Cardiac muscle cell (in vitro differentiated cells and primary cell): ENCODE data around the gene ATP8B3. TPM values are rescaled to one million over a fixed set of nuclear protein-coding genes. Genes with fewer than 3 reads are reported as not detected.

Source experiments
- DNase-seq, 2 donors: peaks; one replicate each; pipeline versions ENCODE4 v3.0.0 to v3.0.0-alpha.2; 2010 to 2017; ENCODE audit warnings: low read depth in 1 of 2, low spot score in 1 of 2
- H3K27ac ChIP-seq: fragments of 200-600 bp; sonication (generic); 2 replicates; pipeline ENCODE4 v1.5.1; 2016
- H3K27me3 ChIP-seq: fragments of 200-600 bp; sonication (generic); 2 replicates; pipeline ENCODE4 v1.6.0; 2016; ENCODE audit warnings: control low read depth
- H3K36me3 ChIP-seq: fragments of 200-600 bp; sonication (generic); 2 replicates; pipeline ENCODE4 v1.5.1; 2016; ENCODE audit warnings: control low read depth
- H3K4me1 ChIP-seq: fragments of 200-600 bp; sonication (generic); 2 replicates; pipeline ENCODE4 v1.8.1; 2017; ENCODE audit warnings: low read depth, mild to moderate bottlenecking, mixed run types
- H3K4me3 ChIP-seq: fragments of 200-600 bp; sonication (generic); 2 replicates; pipeline ENCODE4 v1.5.1; 2016; ENCODE audit warnings: mild to moderate bottlenecking
- H3K9me3 ChIP-seq: fragments of 200-600 bp; sonication (generic); 2 replicates; pipeline ENCODE4 v1.5.1; 2017; ENCODE audit warnings: low read depth, mild to moderate bottlenecking, control low read depth
- polyA plus RNA-seq: library from polyadenylated mRNA; unstranded; fragments of >200 nt; fragmentation: Nextera tagmentation; extraction: Ambion mirVana; gene quantifications from 2 replicates; pipeline ENCODE4 v1.2.1, GENCODE V29; 2016
- total RNA-seq: library from RNA; depleted of rRNA; stranded (reverse); fragments of >200 nt; gene quantifications from 2 replicates; pipeline ENCODE4 v1.2.3, GENCODE V29; 2016
- TF ChIP-seq, protein P1 (sequence below): IDR thresholded peaks from 2 replicates; pipeline ENCODE4 v1.5.1; 2012; ENCODE audit warnings: low read depth, mild to moderate bottlenecking, low read length

The ATP8B3 gene
- total and polyA plus RNA-seq, 2 experiments from 2014 or later: 3.0 to 8.6 TPM

DNA sequence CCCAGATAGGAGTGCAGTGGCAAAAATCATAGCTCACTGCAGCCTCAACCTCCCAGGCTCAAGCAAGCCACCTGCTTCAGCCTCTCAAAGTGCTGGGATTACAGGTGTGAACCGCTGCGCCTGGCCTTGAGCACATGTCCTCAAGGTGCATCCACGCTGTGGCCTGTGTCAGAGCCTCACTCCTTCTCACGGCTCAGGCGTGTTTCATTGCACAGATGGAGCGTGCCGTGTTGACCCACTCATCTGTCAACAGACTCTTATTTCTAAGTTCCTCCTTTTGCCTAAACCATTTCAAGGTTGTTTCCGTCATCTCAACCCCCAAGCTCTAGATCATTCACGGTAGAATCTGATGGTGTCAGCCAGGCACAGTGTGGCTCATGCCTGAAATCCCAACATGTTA, 28.2 kb downstream of the ATP8B3 start:
- no peak overlapping the region for H3K4me3 ChIP-seq
- no peak overlapping the region for H3K27ac ChIP-seq
- H3K36me3 ChIP-seq: no peaks in the 10 kb centered on the region
- TF ChIP-seq, protein P1, sequence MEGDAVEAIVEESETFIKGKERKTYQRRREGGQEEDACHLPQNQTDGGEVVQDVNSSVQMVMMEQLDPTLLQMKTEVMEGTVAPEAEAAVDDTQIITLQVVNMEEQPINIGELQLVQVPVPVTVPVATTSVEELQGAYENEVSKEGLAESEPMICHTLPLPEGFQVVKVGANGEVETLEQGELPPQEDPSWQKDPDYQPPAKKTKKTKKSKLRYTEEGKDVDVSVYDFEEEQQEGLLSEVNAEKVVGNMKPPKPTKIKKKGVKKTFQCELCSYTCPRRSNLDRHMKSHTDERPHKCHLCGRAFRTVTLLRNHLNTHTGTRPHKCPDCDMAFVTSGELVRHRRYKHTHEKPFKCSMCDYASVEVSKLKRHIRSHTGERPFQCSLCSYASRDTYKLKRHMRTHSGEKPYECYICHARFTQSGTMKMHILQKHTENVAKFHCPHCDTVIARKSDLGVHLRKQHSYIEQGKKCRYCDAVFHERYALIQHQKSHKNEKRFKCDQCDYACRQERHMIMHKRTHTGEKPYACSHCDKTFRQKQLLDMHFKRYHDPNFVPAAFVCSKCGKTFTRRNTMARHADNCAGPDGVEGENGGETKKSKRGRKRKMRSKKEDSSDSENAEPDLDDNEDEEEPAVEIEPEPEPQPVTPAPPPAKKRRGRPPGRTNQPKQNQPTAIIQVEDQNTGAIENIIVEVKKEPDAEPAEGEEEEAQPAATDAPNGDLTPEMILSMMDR: no peak
- no peaks in the 10 kb centered on the region for H3K4me1 ChIP-seq
- no peaks in the 10 kb centered on the region for H3K9me3 ChIP-seq
- peaks cover 44% of the 10 kb centered on the region for H3K27me3 ChIP-seq
- DNase-seq: no peak

DNA sequence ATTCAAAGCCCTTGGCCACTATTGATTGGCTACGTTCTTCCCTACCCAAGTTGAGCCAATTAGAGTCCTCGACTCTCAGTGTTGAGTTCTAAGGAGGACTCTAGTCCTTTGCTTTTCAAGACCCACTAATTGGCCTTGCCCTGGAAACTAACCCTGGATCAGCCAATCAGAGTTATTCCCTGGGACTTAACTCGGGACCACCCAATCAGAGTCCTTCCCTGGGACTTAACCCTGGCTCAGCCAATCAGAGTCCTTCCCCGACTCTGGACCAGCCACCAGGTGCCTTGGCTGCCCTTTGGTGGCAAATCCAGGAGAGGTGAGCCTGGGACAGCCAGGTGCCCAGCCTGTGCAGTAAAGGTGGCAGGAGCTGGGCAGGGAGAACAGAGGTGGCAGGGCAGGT, 28.7 kb downstream of the ATP8B3 start:
- H3K36me3 ChIP-seq: no peaks in the 10 kb centered on the region
- TF ChIP-seq, protein P1: no peak
- no peaks in the 10 kb centered on the region for H3K9me3 ChIP-seq
- no peak for DNase-seq
- no peaks in the 10 kb centered on the region for H3K4me1 ChIP-seq
- peaks cover 46% of the 10 kb centered on the region for H3K27me3 ChIP-seq
- no peak overlapping the region for H3K27ac ChIP-seq
- no peak overlapping the region for H3K4me3 ChIP-seq

DNA sequence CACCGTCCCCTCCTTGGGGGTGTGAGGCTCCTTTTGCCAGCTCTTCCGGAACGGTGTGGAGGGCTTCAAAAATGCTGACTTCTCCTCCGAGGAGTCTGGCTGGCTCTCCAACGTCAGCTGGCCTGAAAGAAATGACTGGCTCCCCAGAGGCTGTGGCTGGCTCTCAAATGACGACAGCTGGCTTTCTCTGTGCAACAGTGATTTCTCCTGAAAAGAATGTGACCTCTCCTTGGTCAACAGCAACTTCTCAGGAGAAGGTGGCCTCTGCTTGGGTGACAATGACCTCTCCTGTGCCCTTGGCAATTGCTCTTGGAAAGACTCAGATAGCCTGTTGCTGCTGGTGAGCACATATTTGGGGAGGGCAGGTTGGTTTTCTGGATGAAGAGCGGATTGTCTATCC, 29.6 kb downstream of the ATP8B3 start:
- H3K27me3 ChIP-seq: peaks cover 50% of the 10 kb centered on the region
- no peak overlapping the region for H3K4me3 ChIP-seq
- H3K9me3 ChIP-seq: no peaks in the 10 kb centered on the region
- TF ChIP-seq, protein P1: no peak
- no peaks in the 10 kb centered on the region for H3K4me1 ChIP-seq
- no peaks in the 10 kb centered on the region for H3K36me3 ChIP-seq
- no peak for DNase-seq
- H3K27ac ChIP-seq: no peak overlapping the region

DNA sequence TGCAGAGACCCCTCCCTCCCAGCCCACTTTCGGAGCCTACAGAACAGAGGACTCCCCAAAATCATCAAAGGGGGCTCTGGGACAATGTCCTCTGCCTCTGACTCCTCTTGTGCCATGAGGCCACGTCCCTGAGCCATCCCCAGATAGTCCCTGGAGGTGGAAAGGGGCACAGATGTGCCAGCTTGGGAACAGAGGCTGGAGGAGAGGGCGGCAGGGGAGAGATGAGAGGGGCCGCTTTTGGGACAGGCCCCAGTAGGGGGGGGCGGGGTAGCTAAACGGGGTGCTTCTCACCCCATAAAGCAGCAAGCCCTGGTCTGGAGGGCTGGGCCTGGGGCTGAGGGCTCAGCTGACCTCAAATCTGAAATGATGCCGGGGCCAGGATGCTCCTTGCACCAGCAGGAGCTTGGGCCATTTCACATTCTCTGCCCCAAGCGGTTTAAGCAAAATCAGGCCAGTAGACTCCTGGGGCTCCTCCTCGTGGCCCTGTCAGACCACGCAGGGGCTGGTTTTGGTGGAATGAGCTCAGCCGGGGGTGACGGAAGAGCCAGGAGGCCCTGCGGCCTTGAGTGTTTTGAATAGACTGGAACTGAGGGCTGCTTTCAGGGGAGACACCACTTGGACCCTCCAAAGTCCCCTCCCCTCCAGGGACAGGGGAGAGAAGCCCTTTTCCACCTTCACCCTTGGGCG, 31.7 kb downstream of the ATP8B3 start:
- Histone ChIP-seq H3K27me3 (peaks cover 71% of the 10 kb centered on the region), H3K27ac (no peak overlapping the region), H3K4me3 (no peak overlapping the region), H3K9me3 (no peaks in the 10 kb centered on the region), H3K4me1 (no peaks in the 10 kb centered on the region), H3K36me3 (no peaks in the 10 kb centered on the region)
- TF ChIP-seq, protein P1: peak; percentile 20
- peak in 1 of 2 donors; percentile 40 for DNase-seq

DNA sequence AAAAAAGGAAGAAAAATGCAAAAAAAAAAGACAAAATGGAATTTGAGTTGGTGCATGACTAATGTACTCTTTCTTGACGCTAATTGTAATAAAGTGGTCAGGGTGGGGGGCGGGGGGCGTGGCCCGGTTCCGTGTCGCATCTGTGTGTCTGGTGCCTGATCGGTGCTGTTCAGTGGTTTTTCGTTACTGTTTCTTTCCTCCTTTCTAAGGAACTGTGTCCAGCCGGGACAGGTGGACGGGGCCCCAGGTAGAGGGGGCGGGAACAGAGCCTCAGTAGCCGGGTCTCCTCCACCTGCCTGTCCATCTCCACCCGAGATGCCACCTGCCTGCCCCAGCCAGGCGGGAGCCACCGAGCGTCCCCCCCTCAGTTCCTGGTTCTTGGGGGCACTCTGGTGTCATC, 32.5 kb downstream of the ATP8B3 start:
- H3K4me1 ChIP-seq: no peaks in the 10 kb centered on the region
- no peak overlapping the region for H3K27ac ChIP-seq
- peaks cover 80% of the 10 kb centered on the region for H3K27me3 ChIP-seq
- no peaks in the 10 kb centered on the region for H3K9me3 ChIP-seq
- H3K36me3 ChIP-seq: no peaks in the 10 kb centered on the region
- TF ChIP-seq, protein P1: no peak
- H3K4me3 ChIP-seq: no peak overlapping the region
- no peak for DNase-seq

DNA sequence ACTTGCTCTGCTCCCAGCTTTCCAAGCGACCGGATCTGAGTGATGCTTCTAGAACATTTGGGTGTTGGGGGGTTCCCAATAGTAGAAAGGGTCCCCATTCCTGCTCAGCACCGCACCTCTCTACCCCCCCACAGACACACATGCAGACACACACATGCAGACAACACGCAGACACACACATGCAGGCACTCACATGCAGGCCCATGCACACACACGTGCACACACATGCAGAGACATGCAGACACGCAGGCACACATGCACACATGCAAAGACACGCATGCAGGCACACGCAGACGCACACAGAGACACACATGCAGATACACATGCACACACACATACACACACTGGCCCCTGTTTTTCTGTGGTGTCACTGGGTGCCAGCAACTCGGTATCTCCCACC, 34.9 kb downstream of the ATP8B3 start:
- no peak for DNase-seq
- H3K9me3 ChIP-seq: no peaks in the 10 kb centered on the region
- H3K4me3 ChIP-seq: no peak overlapping the region
- TF ChIP-seq, protein P1: no peak
- no peaks in the 10 kb centered on the region for H3K4me1 ChIP-seq
- H3K36me3 ChIP-seq: no peaks in the 10 kb centered on the region
- no peak overlapping the region for H3K27ac ChIP-seq
- H3K27me3 ChIP-seq: peaks cover 94% of the 10 kb centered on the region
